Stromal cell of bone marrow (primary cell): ENCODE results near the gene TIMM17A.
A peak's percentile ranks its signal among the peaks of the same experiment; 100 is the strongest.
"Not testable (repeated sequence)": the region's sequence is repeated elsewhere in the genome, so short reads cannot be mapped to it uniquely, and the experiment has no call there.

ENCODE experiments used
- DNase-seq: peaks from one replicate; pipeline ENCODE4 v3.0.0-alpha.2; 2012; ENCODE audit warnings: low read depth

The TIMM17A gene

DNA sequence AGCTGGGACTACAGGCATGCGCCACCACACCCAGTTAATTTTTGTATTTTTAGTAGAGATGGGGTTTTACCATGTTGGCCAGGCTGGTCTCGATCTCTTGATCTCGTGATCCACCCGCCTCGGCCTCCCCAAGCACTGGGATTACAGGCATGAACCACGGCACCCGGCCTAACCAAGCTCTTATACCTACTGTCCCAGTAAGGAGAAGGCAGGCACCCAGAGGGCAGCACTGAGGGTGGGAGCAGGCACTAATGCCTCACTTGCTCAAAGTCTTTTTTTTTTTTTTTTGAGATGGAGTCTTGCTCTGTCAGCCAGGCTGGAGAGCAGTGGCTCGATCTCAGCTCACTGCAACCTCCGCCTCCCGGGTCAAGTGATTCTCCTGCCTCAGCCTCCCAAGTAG lies 15.0 kb upstream of the TIMM17A start:
- DNase-seq: not testable (repeated sequence)

DNA sequence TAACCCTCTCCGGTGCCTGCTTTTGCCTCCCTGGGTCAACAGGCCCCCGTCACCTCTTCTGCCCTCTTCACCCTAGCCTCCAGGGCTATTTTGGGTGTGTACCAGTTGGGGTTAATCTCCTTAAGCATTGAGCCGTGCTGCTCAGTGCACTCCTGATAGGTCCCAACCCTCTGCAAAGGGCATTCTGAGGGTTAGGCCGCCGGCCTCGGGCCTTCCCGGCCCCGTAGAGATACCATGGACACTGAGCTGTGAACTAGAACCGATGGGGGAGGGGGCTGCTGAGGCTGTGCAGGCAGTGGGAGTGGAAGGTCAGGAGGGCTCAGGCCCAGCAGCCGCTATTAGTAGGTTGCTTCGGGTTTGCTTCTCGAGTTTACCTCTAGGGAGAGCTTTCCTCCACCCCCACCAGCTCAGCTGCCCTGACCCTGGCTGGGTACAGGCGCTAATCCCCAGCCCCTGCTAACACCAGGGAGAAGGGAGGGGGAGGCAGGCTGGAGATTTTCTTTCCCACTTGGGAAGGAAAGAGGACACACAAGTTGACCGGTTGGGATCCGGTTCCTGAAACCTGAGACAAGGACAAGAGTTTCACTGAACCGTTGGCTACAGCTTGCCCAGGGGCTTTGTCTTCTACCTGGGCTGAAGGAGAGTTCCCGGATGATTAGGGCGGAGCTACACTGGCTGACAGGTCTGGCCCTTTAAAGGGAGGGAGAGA lies 13.7 kb upstream of the TIMM17A start:
- no peak for DNase-seq

DNA sequence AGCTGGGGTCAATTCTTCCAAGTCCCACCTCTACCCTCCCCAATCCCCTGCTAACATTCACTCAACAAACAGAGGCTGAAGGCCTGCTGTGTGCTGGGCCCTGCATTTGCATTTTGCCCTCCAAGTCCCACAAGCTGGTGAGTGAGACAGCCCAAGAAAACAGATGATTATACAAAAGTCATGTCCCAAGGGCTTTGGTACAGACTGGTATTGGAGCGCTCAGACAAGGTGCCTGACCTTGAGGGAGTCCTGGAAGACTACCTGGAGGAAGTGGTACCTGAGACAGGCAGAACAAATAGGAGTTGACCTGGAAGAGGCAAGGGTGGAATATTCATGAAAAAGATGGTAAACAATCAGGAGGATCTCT lies 13.2 kb upstream of the TIMM17A start:
- no peak for DNase-seq

DNA sequence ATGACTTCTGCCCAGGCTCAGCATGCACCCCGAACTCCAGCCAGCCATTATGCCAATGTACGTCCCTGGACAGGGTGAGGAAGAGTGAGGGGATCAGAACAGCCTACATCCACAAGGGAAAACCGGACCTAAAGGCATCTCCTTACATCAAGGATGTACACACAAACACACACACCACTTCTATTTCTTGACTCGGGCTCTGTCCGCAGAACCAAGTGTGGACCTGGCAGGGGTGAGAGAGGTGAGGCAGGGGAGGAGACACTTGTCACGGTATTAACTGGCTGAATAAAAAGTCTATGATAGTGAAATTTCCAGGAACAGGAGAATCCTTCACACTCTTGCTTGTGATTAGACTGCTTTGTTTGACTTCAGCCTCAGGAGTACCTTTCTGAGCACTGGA lies 11.3 kb upstream of the TIMM17A start:
- no peak for DNase-seq

DNA sequence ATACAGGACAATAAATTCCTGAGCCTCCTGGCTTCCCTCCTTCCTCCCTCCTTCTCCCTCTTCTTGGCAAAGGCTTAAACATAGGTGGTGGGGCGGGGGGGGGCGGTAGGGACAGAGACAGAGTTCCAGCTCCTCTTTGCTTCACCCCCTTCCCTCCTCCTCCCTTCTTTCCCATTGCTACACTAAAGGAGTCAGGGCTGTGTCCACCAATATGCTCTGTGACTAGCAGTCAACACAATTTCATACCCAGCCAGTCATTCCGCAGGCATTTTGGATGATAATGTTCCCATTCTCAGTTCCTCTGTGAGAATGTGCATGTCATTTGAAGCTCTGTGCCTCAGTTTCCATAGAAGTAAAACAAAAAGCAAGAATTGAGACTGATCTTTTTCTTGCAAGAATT lies 10.7 kb upstream of the TIMM17A start:
- DNase-seq: no peak

DNA sequence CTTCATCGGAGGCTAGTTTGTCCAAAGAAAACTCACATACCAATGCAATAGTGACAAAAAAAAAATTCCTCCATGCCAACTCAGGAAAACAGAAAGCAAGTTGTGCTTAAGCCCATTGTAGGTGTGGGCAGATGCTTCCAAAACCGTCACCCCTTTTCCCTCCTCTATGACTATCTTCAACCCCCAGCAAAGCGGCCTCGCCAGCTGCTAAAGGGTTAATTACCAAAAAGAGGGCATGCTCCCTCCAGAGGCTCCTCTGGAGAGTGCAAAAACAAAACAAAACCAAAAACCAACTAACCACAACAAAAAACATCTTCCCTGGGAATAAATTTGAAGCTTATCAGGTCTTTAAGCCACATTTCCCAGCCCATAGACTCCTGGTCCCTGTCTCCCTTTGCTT lies 10.1 kb upstream of the TIMM17A start:
- no peak for DNase-seq

DNA sequence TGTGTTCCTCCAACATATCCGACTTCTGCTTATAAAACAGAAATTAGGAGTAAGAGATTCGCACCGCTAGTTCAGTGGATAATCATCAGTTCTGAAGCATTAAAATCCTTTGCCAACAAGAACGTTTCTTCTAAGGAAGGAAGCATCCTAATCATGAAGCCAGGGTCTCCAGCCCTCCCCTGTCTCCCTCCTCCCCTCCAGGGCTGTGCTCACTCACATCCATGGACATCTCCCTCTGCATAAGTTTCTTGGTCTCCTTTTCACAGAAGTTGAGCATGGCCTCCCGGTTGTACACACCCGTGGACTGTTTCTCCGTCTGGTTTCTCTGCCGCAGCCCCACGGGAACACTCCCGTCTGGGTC lies 9.5 kb upstream of the TIMM17A start:
- no peak for DNase-seq

DNA sequence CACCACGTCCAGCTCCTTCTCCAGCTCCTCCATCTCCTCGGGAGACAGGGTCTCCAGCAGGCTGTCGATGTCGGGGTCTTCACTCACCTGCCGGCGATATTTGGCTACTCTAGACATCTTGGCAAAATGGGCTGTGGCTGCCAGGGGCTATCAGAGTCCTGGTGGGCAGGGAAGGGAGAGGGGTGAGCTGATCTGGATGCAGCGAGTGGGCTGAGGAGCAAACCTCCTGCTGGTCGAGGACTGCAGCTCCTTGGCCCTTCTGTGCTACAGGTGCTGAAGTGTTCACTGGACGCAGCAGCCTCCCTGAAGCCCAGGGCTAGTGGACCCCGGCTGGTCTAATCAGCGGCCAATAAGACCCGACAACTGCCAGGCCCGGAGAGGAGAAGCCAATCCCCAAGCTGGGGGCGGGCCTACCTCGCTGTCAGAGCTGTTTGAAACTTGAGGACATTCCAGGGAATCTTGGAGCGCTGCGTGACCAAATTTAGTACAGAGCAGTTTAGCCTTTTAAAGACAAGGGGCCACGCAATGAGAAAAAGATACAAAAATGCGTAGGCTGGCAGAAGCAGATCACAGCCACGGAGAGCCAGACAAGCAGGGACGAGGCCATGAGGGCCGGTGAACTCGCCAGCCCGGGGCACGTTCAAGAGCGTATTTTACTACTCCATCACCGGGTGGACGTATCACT lies 8.9 kb upstream of the TIMM17A start, which contains the start of gene LMOD1:
LMOD1 (minus strand) TSS at position 325 of the 685 bp plus-strand sequence; CDS start at position 117, 208 bp downstream.
- DNase-seq: peak; percentile 85

DNA sequence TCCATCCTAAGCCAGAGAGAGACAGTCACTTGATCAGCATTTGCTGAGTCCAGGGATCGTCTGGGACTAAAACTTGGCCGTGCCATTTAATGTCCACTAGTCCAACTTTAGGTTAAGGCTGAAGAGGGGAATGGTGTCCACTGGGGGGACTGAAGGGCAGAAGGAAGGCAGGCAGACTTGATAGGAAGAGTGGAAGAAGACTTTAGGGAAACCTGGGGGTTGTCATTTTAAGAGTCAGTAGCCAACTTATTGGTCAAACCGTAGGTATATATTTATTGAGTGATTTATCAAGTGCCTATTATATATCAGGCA lies 7.7 kb upstream of the TIMM17A start:
- DNase-seq: no peak

DNA sequence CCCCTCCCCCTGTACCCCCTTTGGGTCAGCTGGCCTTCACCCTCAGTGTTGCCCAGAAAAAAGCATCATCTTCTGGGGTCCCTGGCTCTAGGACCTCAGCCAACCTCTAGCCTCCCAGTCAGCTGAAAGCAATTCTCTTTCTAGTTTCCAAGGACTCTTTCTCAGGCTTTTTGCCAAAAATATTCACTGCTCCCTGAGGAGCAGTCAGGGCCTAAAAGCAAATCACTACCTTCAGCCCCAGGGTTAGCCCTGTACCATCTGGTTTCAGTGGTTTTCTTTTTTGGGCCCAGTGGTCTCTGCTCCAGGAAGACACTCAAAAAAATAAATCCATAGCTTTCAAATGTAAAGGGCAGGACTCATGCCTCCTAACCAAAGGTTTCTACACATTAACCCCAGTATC lies 5.8 kb upstream of the TIMM17A start:
- peak; percentile 34 for DNase-seq

DNA sequence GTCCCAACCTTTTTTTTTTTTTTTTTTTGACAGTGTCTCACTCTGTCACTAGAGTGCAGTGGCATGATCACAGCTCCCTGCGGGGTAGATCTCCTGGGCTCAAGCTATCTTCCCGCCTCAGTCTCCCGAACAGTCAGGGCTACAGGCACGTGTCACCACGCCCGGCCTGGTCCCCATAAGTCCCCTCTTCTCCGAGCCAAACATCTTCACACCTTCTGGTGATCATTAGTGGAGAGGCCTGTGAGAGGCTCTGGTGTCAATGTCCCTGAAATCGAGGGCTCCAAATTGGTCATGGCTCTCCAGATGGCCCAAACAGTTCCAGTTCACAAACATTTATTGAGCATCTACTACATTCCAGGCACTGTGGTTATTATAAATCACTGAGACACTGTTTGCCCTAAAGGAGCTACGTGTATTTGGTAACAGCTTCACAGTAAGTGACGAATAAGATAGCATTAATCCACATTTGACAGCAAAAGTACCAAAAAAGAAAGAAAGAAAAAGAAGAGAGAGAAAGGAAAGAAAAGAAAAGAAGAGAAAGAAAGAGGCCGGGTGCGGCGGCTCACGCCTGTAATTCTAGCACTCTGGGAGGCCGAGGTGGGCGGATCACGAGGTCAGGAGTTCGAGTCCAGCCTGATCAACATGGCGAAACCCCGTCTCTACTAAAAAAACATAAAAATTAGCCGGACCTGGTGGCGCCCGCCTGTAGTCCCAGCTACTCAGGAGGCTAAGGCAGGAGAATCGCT lies 867 bp upstream of the TIMM17A start:
- no peak for DNase-seq

DNA sequence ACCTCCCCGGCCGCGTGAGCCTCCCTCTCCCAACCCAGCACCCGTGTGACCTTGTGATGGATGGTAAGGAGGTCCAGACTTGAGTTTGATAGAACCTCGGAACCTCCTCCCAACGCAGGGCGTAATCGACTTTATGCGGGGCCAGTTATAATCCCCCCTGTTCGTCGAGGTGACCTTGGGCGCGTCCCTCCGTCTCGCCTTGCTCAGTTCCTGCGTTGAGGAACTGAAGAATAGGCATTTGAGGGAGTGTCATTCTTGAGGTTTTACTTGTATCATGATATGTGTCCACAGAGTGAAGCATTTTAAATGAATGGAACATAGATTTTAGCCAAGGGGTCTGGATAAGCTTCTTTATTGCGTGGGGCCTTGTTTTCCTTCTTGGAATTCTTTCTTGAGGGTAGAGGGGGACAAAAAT lies 433 bp downstream of the TIMM17A start:
- no peak for DNase-seq

DNA sequence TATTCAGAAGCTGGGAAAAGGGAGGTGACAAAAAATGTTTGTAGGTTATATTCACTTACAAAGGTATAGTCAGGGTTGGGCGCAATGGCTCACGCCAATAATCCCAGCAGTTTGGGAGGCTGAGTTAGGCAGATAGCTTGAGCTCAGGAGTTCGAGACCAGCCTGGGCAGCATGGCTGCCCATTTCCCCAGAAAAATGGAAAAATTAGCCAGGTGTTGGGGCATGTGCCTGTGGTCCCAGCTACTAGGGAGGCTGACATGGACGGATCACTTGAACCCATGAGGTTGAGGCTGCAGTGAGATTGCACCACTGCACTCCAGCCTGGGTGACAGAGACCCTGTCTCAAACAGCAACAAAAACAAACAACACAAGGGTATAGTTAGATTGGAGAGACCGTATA lies 3.0 kb downstream of the TIMM17A start:
- no peak for DNase-seq

DNA sequence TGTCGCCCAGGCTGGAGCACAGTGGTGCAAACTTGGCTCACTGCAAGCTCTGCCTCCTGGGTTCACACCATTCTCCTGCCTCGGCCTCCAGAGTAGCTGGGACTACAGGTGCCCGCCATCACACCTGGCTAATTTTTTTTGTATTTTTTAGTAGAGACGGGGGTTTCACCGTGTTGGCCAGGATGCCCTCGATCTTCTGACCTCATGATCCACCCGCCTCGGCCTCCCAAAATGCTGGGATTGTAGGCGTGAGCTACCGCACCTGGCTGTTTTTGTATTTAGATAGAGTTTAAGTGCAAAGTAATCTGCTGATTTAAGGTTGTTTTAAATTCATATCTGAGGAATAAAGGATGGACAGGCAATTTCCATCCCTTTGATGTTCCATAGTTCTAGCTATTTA lies 7.1 kb downstream of the TIMM17A start:
- DNase-seq: not testable (repeated sequence)

DNA sequence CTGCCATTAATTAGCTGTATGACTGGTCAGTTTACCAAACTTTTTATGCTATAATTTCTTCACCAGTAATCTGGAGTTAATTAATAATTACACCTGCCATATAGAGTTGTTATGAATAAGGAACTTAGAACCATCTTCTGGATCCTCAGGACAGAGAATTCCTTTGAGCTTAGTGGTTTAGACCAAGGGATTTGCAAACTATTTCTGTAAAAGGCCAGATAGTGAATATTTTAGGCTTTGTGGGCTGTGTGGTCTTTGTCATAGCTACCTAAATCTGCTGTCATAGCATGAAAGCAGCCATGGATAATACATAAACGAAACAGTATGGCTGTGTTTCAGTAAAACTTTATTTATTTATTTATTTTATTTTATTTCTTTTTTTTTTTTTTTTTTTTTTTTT lies 9.0 kb downstream of the TIMM17A start:
- DNase-seq: no peak

DNA sequence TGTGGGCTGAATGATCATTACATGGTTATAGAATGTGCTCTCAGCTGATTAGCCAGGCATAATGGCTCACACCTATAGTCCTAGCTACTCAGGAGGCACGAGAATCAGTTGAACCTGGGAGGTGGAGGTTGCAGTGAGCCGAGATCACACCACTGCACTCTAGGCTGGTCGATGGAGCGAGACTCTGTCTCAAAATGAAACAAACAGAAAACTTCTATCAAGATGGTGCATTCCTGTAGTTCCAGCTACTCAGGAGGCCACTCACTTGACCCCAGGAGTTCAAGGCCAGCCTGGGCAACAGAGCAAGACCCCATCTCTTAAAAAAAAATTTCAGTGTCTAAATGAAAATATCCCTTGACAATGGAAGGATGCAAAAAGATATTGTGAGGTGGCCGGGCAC lies 10.9 kb downstream of the TIMM17A start:
- no peak for DNase-seq

DNA sequence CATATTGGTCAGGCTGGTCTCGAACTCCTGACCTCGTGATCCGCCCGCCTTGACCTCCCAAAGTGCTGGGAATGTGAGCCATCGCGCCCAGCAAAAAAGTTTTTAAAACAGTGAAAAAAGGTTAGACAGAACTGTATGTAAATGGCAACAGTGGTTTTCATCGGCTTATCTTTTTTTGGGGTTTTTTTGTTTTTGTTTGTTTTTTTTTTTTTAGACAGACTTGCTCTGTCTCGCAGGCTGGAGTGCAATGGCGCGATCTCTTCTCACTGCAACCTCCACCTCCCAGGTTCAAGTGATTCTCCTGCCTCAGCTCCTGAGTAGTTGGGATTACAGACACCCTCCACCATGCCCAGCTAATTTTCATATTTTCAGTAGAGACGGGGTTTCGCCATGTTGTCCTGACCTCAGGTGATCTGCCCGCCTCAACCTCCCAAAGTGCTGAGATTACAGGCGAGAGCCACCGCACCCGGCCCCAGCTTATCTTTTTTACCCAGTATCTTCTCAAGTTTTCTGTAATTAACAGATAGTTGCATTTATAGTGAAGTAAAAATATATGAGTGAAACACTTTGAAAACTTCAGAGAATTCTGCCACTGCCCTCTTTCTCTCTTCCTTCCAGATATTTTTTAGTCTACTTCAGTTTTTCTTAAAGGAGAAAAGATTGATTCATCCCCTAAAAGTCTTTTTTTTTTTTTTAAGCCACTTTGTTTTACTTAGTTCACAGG lies 13.1 kb downstream of the TIMM17A start:
- no peak for DNase-seq

DNA sequence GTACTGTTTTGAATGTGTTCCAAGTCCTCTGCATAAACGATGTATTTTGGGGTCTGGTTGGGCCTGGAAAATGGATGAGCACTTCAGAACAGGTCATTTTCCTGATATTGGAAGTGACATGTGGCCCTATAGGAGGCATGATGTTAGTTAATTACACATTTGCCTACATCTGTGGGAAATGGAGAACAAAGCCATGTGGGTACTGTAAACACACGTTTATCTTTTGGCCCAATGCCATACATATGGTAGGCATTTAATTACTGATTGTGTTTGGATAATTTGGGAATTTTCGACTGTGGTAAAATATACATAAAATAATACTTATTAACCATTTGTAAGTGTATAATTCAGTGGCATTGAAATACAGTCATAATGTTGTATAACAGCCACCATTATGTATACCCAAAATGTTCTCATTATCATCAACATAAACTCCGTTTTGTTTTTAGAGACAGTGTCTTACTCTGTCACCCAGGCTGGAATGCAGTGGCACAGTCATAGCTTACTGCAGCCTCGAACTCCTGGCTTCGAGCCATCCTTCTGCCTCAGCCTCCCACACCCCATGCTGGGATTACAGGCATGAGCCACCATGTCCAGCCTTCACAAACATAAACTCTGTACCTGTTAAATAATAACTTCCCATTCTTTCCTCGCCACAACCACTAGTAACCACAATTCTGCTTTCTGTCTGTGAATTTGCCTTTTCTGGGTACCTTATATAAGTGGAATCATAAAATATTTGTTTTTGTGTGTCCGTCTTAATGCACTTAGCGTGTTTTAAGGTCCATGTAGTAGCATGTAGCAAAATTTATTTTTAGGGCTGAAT lies 15.2 kb downstream of the TIMM17A start:
- DNase-seq: no peak

DNA sequence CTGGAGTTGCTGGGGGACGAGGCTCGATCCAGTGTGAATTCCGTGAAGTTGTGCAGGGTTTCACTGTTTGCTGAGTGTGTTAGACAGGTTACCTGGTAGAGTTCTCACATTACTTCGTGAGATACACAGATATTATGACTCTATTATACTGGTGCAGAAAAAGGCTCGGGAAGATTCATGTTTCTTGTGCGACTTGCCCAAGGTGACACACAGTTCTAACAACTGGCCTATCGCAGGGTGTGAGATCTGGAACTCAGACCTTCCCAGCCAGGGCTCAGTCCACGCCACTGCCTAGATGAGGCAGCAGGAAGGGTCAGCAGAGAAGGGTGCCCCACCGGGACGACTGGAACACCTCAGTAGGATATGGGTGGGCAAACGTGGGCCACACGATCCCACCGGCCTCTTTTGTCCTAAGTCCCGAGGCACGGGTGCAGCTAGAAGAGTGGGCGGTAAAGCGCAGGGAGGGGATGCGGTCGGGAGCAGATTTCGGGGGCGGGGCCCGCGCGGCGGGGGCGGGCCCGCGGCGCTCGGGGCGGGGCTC lies 26.8 kb downstream of the TIMM17A start:
- DNase-seq: no peak

DNA sequence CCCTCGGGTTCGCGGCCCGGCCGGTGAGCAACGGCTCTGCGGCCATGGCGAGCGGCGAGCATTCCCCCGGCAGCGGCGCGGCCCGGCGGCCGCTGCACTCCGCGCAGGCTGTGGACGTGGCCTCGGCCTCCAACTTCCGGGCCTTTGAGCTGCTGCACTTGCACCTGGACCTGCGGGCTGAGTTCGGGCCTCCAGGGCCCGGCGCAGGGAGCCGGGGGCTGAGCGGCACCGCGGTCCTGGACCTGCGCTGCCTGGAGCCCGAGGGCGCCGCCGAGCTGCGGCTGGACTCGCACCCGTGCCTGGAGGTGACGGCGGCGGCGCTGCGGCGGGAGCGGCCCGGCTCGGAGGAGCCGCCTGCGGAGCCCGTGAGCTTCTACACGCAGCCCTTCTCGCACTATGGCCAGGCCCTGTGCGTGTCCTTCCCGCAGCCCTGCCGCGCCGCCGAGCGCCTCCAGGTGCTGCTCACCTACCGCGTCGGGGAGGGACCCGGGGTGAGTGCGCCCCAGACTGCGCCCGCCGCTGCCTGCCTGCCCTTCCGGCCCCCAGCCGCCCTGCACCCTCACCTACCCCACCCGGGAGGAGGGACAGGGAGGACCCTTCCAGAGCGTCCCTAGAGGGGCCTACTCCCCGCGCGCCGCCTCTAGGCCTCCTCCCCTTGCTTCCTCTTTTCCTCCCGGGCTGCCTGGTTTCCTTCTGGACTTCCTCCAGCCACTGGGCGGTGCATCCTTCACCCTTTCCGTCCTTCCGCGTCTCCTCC lies 27.5 kb downstream of the TIMM17A start, which contains the start of gene RNPEP:
RNPEP (plus strand) TSS at position 26 of the 757 bp plus-strand sequence; CDS start at position 45, 19 bp downstream.
- peak; percentile 73 for DNase-seq

DNA sequence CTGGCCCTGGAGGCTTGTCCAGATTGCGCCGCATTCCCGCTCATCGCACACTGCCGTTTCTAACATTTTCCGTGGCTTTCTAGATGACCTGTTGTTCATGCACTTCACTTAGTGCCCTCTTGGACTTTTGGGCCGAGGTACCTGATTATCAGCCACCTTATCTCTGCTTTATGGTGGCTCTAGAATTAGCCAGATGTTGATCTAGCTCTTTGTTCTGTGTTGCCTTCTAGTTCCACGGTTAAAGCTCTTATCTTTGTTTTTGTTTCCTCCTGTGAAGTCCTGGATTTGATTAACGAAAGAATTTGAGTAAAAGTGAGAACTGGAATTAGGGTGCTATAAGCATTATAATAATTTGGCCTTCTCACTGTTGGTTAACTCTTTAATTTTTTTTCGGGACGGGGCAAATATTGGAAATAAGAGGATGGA lies 28.1 kb downstream of the TIMM17A start:
- no peak for DNase-seq
